Coronary artery (tissue), 2 donors: ENCODE measurements around the gene SELENOW.

Source experiments
- DNase-seq: peaks from one replicate; pipeline ENCODE4 v3.0.0-alpha.2; 2017; ENCODE audit warnings: low spot score
- H3K27ac ChIP-seq, 2 donors: fragments of 200-600 bp; sonication (generic); one replicate each; pipeline ENCODE4 v1.5.1; 2016 to 2019
- H3K4me3 ChIP-seq: fragments of 200-600 bp; sonication (generic); 2 replicates; pipeline ENCODE4 v1.5.1; 2016; ENCODE audit warnings: mild to moderate bottlenecking, moderate library complexity
- TF ChIP-seq, protein P1 (sequence below): fragments of 200-600 bp; sonication (generic); IDR thresholded peaks from one replicate; pipeline ENCODE4 v1.5.1; 2019; ENCODE audit warnings: antibody characterized with exemption

The SELENOW gene

DNA sequence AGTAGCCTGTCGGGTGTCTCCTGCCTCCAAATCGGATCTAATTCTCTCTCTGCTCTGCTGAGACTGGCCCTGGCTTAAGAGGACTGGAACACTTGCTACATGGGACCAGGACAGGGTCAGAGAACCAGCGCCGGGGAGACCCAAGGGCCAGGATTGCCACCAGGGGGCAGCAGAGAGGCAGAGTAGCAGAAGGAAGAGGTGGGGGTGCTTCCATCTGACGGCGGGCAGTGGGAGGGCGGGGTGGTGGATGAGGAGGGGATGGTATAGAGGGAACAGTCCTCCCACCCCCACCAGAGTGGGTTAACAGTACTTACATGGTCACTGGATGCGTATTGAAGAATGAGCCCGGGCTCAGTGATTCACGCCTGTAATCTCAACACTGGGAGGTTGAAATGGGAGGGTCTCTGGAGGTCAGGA lies 11.9 kb downstream of the SELENOW start:
- Histone ChIP-seq H3K27ac (peak overlapping the region in 1 of 2 donors; percentile 6), H3K4me3 (no peak overlapping the region)
- no peak for DNase-seq
- TF ChIP-seq, protein P1, sequence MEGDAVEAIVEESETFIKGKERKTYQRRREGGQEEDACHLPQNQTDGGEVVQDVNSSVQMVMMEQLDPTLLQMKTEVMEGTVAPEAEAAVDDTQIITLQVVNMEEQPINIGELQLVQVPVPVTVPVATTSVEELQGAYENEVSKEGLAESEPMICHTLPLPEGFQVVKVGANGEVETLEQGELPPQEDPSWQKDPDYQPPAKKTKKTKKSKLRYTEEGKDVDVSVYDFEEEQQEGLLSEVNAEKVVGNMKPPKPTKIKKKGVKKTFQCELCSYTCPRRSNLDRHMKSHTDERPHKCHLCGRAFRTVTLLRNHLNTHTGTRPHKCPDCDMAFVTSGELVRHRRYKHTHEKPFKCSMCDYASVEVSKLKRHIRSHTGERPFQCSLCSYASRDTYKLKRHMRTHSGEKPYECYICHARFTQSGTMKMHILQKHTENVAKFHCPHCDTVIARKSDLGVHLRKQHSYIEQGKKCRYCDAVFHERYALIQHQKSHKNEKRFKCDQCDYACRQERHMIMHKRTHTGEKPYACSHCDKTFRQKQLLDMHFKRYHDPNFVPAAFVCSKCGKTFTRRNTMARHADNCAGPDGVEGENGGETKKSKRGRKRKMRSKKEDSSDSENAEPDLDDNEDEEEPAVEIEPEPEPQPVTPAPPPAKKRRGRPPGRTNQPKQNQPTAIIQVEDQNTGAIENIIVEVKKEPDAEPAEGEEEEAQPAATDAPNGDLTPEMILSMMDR = peak; percentile 92

DNA sequence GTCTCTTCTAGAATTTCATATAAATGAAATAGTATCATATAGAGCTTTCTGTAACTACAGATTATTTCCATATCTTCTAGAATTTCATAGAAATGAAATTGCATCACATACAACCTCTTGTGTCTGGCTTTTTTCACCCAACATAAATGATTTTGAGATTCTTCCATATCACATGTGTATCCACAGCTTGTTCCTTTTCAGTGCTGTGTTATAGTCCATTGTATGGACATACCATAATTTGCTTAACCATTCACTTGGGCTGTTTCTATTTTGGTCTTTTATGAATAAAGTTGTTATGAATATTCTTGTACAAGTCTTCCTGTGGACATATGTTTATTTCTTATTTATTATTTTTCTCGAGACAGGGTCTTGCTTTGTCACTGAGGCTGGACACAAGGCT lies 14.1 kb downstream of the SELENOW start:
- no peak for DNase-seq
- TF ChIP-seq, protein P1 = no peak
- H3K27ac ChIP-seq = no peak overlapping the region
- no peak overlapping the region for H3K4me3 ChIP-seq

DNA sequence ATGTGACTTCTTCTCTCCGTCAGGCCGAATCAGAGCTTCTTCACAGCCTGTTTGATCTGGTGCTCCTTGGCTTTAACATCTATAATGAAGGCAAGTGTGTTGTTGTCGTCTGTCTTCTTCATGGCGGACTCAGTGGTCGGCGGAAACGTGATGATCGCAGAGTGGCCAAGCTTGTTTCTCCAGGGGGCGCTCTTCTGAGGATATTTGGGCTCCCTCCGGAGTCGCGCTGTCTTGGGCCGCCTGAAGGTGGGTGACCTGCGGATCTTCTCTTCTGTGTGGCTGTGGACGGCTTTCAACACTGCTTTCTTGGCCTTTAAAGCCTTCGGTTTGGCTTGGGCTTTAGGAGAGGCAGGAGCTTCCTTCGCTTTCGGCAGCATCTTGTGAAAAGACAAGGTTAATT lies 16.0 kb downstream of the SELENOW start:
- Histone ChIP-seq H3K27ac (no peak overlapping the region), H3K4me3 (no peak overlapping the region)
- TF ChIP-seq, protein P1 = no peak
- DNase-seq = no peak

DNA sequence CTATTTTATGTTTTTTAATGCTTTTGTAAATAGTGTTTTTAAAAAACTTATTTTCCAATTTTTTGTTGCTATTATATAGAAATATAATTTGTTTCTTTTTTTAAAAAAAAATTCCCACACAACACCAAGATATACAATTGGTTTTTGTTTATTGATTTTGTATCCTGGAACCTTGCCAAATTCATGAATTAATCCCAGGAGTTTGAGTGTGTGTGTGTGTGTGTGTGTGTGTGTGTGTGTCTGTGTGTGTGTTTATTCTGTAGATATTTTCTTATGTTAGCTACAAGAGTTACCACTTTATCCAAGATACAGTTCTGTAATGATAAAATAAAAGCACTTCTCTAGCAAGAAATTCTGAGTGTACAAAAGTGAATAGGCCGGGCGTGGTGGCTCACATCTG lies 18.3 kb downstream of the SELENOW start:
- DNase-seq = no peak
- no peak overlapping the region for H3K27ac ChIP-seq
- TF ChIP-seq, protein P1 = no peak
- H3K4me3 ChIP-seq = no peak overlapping the region

DNA sequence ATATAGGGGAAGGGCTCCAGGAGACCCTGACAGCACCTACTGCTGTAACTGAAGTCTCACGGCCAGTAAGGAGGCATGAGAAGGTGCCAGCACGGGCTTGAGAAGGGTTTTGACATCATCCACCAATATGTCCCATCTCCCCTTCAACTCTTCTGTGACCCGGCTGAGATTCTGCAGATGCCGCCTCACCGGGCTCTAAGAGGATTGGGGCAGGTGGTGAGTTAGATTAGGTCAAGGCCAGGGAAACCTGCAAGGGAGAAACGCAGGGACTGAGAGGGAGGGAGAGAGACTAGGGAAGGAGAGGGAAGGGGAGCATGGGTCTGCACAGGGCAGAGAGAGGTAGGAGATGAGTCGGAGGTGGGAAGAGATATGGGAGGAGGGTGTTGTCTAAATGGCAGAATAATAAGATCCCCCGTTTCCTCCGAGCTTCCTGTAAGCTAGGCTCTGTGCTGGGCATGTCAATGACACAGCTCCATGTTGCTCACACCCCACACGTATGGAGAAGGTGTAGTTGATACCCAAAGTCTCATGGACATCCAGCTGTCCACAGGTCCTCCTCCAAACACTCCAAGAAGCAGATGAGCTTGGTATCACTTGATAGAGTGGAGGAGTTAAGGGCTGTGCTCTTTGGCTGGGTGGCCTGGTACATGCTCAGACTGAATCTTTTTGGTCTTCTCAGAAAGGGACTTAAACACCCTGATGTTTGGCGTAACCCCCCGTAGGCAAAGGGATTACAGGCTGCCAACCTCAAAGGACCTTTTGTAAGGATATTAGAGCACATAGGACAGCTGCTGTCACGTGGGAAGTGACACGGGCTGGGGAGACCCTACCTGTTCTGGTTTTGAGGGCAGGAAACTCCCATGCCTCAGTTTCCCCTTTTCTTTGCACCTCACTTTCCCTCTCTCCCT lies 19.7 kb downstream of the SELENOW start:
- Histone ChIP-seq H3K27ac (no peak overlapping the region), H3K4me3 (no peak overlapping the region)
- no peak for DNase-seq
- TF ChIP-seq, protein P1 = no peak

DNA sequence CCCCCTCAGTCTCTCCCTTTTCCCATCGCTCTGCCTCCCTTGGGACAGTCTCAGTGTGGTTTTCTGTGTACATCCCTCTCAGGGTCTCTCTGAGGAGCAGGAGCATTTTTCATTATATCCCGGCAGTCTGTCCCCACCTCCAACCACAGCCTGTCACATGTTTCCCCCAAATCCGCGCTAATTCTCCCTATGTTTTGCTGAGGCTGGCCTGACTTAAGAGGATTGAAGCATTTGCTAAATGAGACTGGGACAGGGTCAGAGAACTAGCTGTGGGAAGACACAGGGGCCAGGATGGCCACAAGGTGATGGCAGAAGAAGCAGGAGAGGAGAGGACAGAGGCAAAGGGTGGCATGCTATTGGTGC lies 20.4 kb downstream of the SELENOW start:
- no peak for DNase-seq
- TF ChIP-seq, protein P1 = no peak
- H3K27ac ChIP-seq = no peak overlapping the region
- H3K4me3 ChIP-seq = no peak overlapping the region

DNA sequence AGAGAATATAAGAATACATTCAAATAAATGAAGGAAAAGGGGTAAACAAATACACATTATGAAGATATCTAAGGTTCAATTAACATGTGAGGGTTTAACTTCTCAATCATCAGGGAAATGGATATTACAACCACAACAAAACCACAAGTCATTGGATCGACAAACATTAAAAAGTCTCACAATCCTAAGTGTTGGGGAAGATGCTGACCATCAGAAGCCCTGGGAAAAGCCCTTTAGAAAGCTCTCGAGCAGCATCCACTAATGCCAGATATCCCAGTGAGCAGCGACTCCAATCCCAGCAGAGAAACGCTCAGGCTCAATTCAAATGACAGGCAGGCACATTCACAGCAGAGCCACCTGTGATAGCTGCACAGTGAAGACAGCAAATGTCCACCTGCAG lies 22.8 kb downstream of the SELENOW start:
- no peak for DNase-seq
- no peak overlapping the region for H3K27ac ChIP-seq
- H3K4me3 ChIP-seq = no peak overlapping the region
- TF ChIP-seq, protein P1 = no peak
